ENCODE data around the gene NCEH1. TPM values are rescaled to one million over a fixed set of nuclear protein-coding genes. Genes with fewer than 3 reads are reported as not detected.

NCEH1 gene
- total and polyA plus RNA-seq, 2 of the 13 experiments (the other 11 are each of a cell fraction or from before 2014, with no cell fraction given) = 12.9 to 21.4 TPM

DNA sequence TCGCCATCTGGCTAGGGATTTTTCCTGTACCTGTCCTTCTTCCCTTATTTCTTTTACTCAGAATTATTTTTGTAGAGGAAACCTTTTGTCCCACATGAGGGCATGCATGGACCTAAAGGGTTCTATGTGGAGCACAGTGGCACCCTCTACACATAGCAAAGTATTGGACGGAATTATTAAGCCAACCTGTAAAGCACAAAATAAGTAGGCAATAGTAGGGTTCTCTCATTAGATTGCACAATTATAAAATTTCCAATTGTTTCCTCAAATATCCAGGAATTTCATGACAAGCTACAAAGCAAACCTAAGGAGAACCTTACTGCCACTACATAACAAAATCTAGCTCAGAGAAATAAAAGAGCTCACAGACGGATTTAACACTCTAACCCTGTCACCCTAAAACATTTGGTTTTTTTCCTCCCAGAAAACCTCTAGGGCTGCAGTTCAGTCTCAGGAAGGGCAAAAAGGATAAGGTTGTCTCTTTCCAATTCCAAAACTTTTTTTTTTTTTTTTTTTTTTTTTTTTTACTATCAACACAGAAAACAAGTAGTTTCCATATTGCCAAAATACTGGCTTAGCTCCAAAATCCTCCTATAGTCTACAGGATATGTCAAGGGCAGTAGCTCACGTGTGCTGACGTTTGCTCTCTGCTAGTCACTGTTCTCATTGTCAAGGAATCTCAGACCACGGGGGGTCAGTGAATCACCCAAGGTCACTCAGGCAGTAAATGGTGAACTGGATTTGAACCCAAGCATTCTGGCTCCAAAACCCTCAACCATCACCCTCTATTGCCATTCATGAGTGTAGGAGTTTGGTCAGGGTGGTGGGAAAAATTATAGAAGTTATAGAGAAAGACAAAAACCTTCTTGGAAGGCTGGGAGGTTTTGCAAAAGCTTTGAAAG, 52.3 kb downstream of the NCEH1 start (continued):
- TF ChIP-seq, protein P1, sequence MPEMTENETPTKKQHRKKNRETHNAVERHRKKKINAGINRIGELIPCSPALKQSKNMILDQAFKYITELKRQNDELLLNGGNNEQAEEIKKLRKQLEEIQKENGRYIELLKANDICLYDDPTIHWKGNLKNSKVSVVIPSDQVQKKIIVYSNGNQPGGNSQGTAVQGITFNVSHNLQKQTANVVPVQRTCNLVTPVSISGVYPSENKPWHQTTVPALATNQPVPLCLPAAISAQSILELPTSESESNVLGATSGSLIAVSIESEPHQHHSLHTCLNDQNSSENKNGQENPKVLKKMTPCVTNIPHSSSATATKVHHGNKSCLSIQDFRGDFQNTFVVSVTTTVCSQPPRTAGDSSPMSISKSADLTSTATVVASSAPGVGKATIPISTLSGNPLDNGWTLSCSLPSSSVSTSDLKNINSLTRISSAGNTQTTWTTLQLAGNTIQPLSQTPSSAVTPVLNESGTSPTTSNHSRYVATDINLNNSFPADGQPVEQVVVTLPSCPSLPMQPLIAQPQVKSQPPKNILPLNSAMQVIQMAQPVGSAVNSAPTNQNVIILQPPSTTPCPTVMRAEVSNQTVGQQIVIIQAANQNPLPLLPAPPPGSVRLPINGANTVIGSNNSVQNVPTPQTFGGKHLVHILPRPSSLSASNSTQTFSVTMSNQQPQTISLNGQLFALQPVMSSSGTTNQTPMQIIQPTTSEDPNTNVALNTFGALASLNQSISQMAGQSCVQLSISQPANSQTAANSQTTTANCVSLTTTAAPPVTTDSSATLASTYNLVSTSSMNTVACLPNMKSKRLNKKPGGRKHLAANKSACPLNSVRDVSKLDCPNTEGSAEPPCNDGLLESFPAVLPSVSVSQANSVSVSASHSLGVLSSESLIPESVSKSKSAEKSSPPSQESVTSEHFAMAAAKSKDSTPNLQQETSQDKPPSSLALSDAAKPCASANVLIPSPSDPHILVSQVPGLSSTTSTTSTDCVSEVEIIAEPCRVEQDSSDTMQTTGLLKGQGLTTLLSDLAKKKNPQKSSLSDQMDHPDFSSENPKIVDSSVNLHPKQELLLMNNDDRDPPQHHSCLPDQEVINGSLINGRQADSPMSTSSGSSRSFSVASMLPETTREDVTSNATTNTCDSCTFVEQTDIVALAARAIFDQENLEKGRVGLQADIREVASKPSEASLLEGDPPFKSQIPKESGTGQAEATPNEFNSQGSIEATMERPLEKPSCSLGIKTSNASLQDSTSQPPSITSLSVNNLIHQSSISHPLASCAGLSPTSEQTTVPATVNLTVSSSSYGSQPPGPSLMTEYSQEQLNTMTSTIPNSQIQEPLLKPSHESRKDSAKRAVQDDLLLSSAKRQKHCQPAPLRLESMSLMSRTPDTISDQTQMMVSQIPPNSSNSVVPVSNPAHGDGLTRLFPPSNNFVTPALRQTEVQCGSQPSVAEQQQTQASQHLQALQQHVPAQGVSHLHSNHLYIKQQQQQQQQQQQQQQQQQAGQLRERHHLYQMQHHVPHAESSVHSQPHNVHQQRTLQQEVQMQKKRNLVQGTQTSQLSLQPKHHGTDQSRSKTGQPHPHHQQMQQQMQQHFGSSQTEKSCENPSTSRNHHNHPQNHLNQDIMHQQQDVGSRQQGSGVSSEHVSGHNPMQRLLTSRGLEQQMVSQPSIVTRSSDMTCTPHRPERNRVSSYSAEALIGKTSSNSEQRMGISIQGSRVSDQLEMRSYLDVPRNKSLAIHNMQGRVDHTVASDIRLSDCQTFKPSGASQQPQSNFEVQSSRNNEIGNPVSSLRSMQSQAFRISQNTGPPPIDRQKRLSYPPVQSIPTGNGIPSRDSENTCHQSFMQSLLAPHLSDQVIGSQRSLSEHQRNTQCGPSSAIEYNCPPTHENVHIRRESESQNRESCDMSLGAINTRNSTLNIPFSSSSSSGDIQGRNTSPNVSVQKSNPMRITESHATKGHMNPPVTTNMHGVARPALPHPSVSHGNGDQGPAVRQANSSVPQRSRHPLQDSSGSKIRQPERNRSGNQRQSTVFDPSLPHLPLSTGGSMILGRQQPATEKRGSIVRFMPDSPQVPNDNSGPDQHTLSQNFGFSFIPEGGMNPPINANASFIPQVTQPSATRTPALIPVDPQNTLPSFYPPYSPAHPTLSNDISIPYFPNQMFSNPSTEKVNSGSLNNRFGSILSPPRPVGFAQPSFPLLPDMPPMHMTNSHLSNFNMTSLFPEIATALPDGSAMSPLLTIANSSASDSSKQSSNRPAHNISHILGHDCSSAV (CRISPR knock-in tag; IDR thresholded peaks at IDR 0.05; ENCODE audit: borderline replicate concordance) = no peak
- TF ChIP-seq CREM (IDR thresholded peaks at IDR 0.05) = 0 out of 2 replicates have a peak, but pooled peaks have one; percentile 22
- TF ChIP-seq CREM (CRISPR knock-in tag; IDR thresholded peaks at IDR 0.05) = no peak
- TF ChIP-seq, protein P2, sequence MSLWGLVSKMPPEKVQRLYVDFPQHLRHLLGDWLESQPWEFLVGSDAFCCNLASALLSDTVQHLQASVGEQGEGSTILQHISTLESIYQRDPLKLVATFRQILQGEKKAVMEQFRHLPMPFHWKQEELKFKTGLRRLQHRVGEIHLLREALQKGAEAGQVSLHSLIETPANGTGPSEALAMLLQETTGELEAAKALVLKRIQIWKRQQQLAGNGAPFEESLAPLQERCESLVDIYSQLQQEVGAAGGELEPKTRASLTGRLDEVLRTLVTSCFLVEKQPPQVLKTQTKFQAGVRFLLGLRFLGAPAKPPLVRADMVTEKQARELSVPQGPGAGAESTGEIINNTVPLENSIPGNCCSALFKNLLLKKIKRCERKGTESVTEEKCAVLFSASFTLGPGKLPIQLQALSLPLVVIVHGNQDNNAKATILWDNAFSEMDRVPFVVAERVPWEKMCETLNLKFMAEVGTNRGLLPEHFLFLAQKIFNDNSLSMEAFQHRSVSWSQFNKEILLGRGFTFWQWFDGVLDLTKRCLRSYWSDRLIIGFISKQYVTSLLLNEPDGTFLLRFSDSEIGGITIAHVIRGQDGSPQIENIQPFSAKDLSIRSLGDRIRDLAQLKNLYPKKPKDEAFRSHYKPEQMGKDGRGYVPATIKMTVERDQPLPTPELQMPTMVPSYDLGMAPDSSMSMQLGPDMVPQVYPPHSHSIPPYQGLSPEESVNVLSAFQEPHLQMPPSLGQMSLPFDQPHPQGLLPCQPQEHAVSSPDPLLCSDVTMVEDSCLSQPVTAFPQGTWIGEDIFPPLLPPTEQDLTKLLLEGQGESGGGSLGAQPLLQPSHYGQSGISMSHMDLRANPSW (CRISPR knock-in tag; IDR thresholded peaks at IDR 0.05; ENCODE audit: borderline replicate concordance) = no peak
- no peak for TF ChIP-seq PAF1 (CRISPR knock-in tag; IDR thresholded peaks at IDR 0.05)
- peak; percentile 47; the same call in 1 of the 2 replicates for TF ChIP-seq ATF3 (CRISPR knock-in tag; IDR thresholded peaks at IDR 0.05)
- 0 out of 2 replicates have a peak, but pooled peaks have one; percentile 21 for TF ChIP-seq HDAC2 (CRISPR knock-in tag; IDR thresholded peaks at IDR 0.05)
- TF ChIP-seq, protein P3, sequence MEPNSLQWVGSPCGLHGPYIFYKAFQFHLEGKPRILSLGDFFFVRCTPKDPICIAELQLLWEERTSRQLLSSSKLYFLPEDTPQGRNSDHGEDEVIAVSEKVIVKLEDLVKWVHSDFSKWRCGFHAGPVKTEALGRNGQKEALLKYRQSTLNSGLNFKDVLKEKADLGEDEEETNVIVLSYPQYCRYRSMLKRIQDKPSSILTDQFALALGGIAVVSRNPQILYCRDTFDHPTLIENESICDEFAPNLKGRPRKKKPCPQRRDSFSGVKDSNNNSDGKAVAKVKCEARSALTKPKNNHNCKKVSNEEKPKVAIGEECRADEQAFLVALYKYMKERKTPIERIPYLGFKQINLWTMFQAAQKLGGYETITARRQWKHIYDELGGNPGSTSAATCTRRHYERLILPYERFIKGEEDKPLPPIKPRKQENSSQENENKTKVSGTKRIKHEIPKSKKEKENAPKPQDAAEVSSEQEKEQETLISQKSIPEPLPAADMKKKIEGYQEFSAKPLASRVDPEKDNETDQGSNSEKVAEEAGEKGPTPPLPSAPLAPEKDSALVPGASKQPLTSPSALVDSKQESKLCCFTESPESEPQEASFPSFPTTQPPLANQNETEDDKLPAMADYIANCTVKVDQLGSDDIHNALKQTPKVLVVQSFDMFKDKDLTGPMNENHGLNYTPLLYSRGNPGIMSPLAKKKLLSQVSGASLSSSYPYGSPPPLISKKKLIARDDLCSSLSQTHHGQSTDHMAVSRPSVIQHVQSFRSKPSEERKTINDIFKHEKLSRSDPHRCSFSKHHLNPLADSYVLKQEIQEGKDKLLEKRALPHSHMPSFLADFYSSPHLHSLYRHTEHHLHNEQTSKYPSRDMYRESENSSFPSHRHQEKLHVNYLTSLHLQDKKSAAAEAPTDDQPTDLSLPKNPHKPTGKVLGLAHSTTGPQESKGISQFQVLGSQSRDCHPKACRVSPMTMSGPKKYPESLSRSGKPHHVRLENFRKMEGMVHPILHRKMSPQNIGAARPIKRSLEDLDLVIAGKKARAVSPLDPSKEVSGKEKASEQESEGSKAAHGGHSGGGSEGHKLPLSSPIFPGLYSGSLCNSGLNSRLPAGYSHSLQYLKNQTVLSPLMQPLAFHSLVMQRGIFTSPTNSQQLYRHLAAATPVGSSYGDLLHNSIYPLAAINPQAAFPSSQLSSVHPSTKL (CRISPR knock-in tag; IDR thresholded peaks at IDR 0.05) = peak; percentile 72
- no peak for TF ChIP-seq FOXA1 (IDR thresholded peaks at IDR 0.05)
- TF ChIP-seq FOXA1 (CRISPR knock-in tag; IDR thresholded peaks at IDR 0.05) = no peak
- no peak for TF ChIP-seq LCORL (IDR thresholded peaks at IDR 0.05)
- 0 out of 2 replicates have a peak, but pooled peaks have one; percentile 25 for TF ChIP-seq LCORL (CRISPR knock-in tag; IDR thresholded peaks at IDR 0.05)
- TF ChIP-seq JUN (CRISPR knock-in tag; IDR thresholded peaks at IDR 0.05) = peak; percentile 34; the same call in 1 of the 2 replicates
- TF ChIP-seq HMGA1 (CRISPR knock-in tag; conservative IDR thresholded peaks at IDR 0.05) = no peak
